SK-N-MC (cell line): ENCODE measurements around the gene RAC3.

Experiments
- EZH2 ChIP-seq: fragments of 200-600 bp; sonication (generic); IDR thresholded peaks from one replicate; pipeline ENCODE4 v1.6.1; 2017; ENCODE audit warnings: antibody characterized with exemption
- POLR2AphosphoS5 ChIP-seq: IDR thresholded peaks from 2 replicates; pipeline ENCODE4 v1.6.1; 2012; ENCODE audit warnings: mild to moderate bottlenecking, low read depth, low read length, borderline replicate concordance

DNA sequence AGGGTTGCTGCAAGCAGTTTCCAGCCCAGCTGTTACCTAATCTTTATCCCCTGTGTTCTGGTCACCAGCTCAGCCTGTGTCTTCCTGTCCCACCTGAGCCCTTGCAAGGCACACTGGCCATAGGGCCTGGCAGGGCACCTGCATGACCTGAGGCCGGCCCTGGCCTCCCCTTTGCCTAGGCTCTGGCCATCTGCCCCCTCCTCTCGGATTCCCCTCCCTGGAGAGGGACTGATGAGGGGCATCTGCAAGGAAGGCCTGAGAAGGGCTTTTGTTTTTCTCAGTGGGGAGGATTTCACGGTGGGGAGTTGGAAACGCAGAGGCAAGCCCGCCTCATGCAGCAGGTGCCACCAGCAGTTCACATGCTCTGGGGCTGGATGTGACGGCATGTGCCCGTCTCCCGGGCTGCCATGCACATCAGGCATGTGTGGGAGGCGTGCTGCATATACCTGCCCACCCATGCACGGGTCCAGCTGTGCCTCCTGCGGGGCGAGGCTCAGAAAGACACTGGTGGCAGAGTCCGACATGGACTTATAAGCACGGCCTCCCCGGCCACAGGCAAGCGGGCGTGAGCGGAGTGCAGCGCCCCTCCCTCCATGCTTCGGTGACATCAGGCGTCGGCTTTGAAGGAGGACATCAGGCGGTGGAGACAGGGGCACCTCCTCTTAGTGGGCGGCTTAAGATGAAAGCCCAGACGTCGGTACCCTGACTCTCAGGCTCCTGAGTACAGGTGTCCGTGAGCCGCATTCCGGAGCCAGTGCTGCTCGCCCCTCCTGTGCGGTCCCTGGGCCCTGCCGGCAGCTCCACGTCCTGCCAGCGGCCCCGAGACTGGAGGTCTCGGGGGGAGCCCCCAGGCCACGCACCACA, 37.5 kb upstream of the RAC3 start:
- no peak for TF ChIP-seq POLR2AphosphoS5
- TF ChIP-seq EZH2: no peak
